Adipose tissue (tissue), 3 donors: ENCODE data around the gene CEP128. TPM values are rescaled to one million over a fixed set of nuclear protein-coding genes. Genes with fewer than 3 reads are reported as not detected.
"Not testable (repeated sequence)": the region's sequence is repeated elsewhere in the genome, so short reads cannot be mapped to it uniquely, and the experiment has no call there.

Experiments
- H3K27ac ChIP-seq: one replicate; pipeline ENCODE4 v1.5.1; 2013; ENCODE audit warnings: low read depth, low read length
- WGBS, 3 donors: extraction: QIAGEN DNeasy Blood & Tissue Kit; methylation state at CpG; one replicate each; pipeline ENCODE4 v1.1.7; 2013; 5-methylcytosine and 5-hydroxymethylcytosine counted together
- polyA plus RNA-seq, 3 donors: library from polyadenylated mRNA; stranded (reverse); fragments of 200-250 nt; gene quantifications; one replicate each; pipeline ENCODE4 v1.2.3, GENCODE V29; 2013
- donor health status: healthy with polysubstance abuse.
- donor health status: Bipolar disorder and iron deficiency.
- donor health status: healthy.

The CEP128 gene
- polyA plus RNA-seq, 3 donors, result 0.64 to 1.9 (median 1.9) TPM

GRCh38 chr14:80956102-80956501, 14.6 kb upstream of the CEP128 start:
- 48 to 69% (median 62%) methylated on average over 2 of the region's 2 CpGs for WGBS, 3 donors
- no peak overlapping the region for H3K27ac ChIP-seq

GRCh38 chr14:80955416-80955941, 13.9 kb upstream of the CEP128 start, which contains the start of gene TSHR:
Gene TSHR (plus strand): TSS chr14:80955621. CDS start chr14:80955681, 60 bp downstream.
- 9 to 26% (median 26%) methylated on average over 20 to 21 of the region's 21 CpGs for WGBS, 3 donors
- no peak within 1 kb of the TSS for H3K27ac ChIP-seq

- WGBS, 3 donors, result 1% methylated on average over 29 of the region's 29 CpGs
Observed at GRCh38 chr14:80954687-80955299, 13.3 kb upstream of the CEP128 start.

GRCh38 chr14:80953211-80953610, 11.7 kb upstream of the CEP128 start:
- WGBS, 3 donors, result 83 to 87% (median 86%) methylated on average over 18 of the region's 18 CpGs
- not testable (repeated sequence) for H3K27ac ChIP-seq

More at GRCh38 chr14:80954687-80955299, 13.3 kb upstream of the CEP128 start:
- no peak overlapping the region for H3K27ac ChIP-seq

- no peak overlapping the region for H3K27ac ChIP-seq
- WGBS, 3 donors, result 82 to 92% (median 89%) methylated on average over 4 of the region's 4 CpGs
Observed at GRCh38 chr14:80951491-80951890, 10.0 kb upstream of the CEP128 start.

- 0 to 30% (median 0%) methylated on average over 1 of the region's 1 CpG for WGBS, 3 donors
Observed at GRCh38 chr14:80948291-80948690, 6.8 kb upstream of the CEP128 start.

GRCh38 chr14:80946797-80947196, 5.3 kb upstream of the CEP128 start:
- no peak overlapping the region for H3K27ac ChIP-seq
- 45 to 74% (median 65%) methylated on average over 4 of the region's 4 CpGs for WGBS, 3 donors

More at GRCh38 chr14:80948291-80948690, 6.8 kb upstream of the CEP128 start:
- no peak overlapping the region for H3K27ac ChIP-seq

- no peak overlapping the region for H3K27ac ChIP-seq
- 53 to 86% (median 81%) methylated on average over 1 of the region's 1 CpG for WGBS, 3 donors
Observed at GRCh38 chr14:80946187-80946586, 4.6 kb upstream of the CEP128 start.

GRCh38 chr14:80944861-80945617, 3.5 kb upstream of the CEP128 start:
- no peak overlapping the region for H3K27ac ChIP-seq
- 74 to 93% (median 92%) methylated on average over 5 of the region's 5 CpGs for WGBS, 3 donors

GRCh38 chr14:80942191-80942600, 658 bp upstream of the CEP128 start:
- no peak overlapping the region for H3K27ac ChIP-seq
- WGBS, 3 donors, result 30 to 36% (median 33%) methylated on average over 5 of the region's 5 CpGs

GRCh38 chr14:80940146-80940545, 1.4 kb downstream of the CEP128 start:
- 64 to 81% (median 76%) methylated on average over 1 of the region's 1 CpG for WGBS, 3 donors
- no peak overlapping the region for H3K27ac ChIP-seq

- 58 to 85% (median 59%) methylated on average over 4 of the region's 4 CpGs for WGBS, 3 donors
- no peak overlapping the region for H3K27ac ChIP-seq
Observed at GRCh38 chr14:80933686-80934085, 7.9 kb downstream of the CEP128 start.

GRCh38 chr14:80933282-80933681, 8.3 kb downstream of the CEP128 start:
- H3K27ac ChIP-seq, result no peak overlapping the region

- WGBS, 3 donors, result 35 to 71% (median 43%) methylated on average over 8 of the region's 8 CpGs
- H3K27ac ChIP-seq, result no peak overlapping the region
Observed at GRCh38 chr14:80930836-80931389, 10.6 kb downstream of the CEP128 start.

GRCh38 chr14:80930095-80930494, 11.4 kb downstream of the CEP128 start:
- no peak overlapping the region for H3K27ac ChIP-seq
- 95 to 96% (median 96%) methylated on average over 5 of the region's 5 CpGs for WGBS, 3 donors

- WGBS, 3 donors, result 94 to 95% (median 95%) methylated on average over 8 of the region's 8 CpGs
- H3K27ac ChIP-seq, result no peak overlapping the region
Observed at GRCh38 chr14:80927083-80927989, 14.2 kb downstream of the CEP128 start.

- H3K27ac ChIP-seq, result no peak overlapping the region
- WGBS, 3 donors, result 84 to 88% (median 85%) methylated on average over 4 of the region's 4 CpGs
Observed at GRCh38 chr14:80926397-80927082, 15.0 kb downstream of the CEP128 start.
